Anterior cingulate cortex (tissue), 58 donors: ENCODE results near the gene EIF2B2.
A peak's percentile ranks its signal among the peaks of the same experiment; 100 is the strongest.

Experiments used
- DNase-seq, 58 donors: peaks; one replicate each; lab custom pipeline; 2025; lab: John Stamatoyannopoulos, UW

EIF2B2 gene

GRCh38 chr14:75040507-75040906 is 37.8 kb downstream of the EIF2B2 start:
- no peak for DNase-seq

- DNase-seq, result no peak
Observed at GRCh38 chr14:75040959-75041358, 38.2 kb downstream of the EIF2B2 start.

DNA sequence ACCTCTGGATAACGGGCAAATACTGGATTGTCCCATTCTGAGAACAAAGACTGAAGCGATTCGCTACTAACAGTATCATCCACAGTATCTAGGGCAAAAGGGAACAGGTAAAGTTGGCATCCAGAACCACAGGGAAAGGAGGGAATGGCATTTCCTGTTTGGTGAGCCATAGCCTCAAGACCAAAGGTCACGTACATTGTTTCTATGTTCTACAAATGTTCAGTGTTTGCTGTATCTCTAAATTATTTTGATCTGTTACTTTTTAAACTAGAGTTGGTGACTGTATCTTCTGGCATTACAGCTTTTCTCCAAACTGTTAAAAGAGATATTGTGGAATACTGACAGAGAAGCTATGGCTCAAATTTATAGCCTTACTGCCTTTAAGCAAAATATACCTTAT is 38.9 kb downstream of the EIF2B2 start:
- DNase-seq, result no peak

- no peak for DNase-seq
Observed at GRCh38 chr14:75042035-75042434, 39.3 kb downstream of the EIF2B2 start.

GRCh38 chr14:75044322-75044721 is 41.6 kb downstream of the EIF2B2 start:
- DNase-seq, result no peak

DNA sequence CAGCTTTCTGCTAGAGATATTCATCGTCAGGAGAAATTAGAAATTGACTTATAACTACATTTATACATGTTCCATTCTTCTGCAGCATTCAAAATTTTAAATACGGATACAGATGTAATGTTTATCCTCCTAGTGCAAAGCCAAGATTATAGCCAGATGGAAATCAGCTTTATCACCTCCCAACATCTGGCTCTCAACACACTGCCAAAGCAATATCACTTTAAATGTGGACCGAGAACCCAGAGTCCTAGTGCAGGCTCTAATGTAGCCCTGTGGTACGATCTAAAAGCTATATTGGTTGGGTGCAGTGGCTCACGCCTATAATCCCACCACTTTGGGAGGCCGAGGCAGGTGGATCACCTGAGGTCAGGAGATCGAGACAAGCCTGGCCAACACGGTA is 42.0 kb downstream of the EIF2B2 start:
- no peak for DNase-seq

GRCh38 chr14:75046275-75046674 is 43.6 kb downstream of the EIF2B2 start:
- no peak for DNase-seq

DNA sequence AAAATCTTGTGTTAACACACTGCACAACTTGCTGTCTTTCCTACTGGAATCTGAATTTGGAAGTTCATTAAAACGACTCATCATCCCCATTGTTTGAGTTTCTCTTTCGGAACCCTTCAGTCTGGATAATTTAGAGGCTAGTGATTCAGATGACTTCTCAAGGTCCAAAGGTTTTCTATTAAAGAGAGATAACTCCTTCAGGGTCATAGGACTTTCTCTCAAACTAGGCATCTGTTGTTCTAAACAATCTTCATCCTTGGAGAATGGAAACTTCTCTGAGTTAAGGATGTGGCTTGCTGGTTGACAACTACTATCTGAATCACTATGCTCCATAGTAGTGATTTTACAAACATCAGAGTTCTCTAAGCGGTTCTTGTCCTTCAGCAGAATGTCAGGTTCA is 44.2 kb downstream of the EIF2B2 start:
- DNase-seq, result no peak

- DNase-seq, result no peak
Observed at GRCh38 chr14:75047506-75047905, 44.8 kb downstream of the EIF2B2 start.

DNA sequence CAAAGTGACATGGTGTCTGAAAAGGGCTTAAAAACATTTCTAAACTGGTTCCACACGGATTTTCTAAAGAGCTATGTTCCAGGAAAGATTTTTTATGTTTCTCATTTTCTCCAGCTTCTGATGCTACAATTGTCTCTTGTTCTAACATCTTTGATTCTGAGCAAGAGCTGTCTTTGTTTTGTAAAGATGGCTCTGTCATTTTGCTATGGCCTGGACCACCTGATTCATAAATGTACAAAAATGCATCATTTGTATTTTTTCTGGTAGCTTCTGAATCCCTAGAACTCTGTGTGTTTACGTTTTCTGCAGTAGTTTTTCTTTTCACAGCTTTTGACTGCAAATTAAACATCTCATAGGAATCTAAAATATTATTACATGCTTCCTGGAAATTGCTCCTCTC is 45.4 kb downstream of the EIF2B2 start:
- no peak for DNase-seq

DNA sequence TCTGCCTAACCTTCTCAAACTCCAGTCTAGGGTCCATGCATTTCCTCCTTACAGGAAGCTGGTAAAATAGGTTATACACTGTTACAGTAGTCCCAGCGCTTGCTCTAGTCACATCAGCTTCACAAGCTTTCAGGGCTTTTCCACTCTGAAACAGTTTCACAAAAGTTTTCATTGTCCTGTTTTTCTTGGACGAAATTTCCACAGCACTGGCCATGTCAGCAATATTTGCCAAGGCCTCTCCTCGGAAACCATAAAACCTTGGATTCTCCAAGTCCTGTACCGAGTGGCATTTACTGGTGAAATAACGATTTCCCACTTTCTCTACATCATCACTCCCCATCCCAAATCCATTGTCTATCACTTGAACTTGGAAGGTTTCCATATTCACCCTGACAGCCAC is 46.4 kb downstream of the EIF2B2 start:
- DNase-seq, result peak in 13 of 58 donors; percentile 1 to 51 (median 14)

DNA sequence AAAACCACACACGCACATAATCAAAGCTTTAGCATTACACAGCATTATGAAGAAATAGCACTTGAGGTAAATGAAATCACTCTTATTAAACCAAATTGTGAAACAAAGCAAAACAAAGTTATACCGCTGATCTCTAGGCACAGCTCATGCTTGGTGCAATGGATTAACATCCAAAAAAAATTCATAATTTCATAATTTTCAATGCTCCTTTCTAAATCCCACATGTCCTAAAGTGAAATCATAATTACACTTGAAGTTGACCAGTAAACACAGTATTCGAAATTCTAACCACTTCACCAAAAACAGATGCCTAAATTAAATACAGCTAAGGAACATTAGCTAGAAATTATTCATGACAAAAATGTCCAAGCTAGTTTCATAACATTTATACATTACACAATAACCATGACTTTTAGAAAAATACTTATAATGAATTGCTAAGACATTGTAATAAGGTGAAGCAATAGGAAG is 47.0 kb downstream of the EIF2B2 start:
- no peak for DNase-seq

DNA sequence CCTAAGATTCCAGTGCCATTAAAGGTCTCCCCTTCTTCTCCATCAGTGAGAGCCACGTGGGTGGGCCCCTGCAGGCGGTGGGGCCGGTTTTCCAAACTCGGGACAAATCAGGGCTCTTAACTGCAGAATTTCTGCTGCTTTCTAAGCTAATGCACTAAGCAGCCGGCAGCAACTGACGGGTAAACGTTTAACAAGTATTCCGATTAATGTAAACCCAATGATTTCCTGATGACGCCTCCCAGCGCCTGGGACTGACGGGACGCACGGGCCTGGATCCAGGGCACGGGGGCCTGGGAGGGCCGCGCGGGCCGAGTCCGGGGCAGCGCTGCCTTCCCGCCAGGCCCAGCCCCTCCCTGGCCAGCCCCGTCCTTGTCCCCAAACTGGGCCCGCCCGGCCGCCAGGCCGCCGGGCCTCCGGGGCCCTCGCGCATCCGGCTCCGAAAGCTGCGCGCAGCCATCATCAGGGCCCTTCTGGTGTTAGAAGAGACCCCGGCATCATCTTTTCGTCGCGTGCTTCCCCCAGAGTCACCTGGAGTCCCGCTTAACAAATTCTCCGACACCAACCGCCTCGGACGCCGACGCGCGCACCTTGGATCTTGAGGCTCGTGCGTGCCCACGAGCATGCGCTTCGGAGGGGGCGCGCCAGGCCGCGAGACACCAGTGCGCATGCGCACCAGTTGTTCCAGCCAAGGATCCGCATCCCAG is 48.3 kb downstream of the EIF2B2 start, which contains the start of gene MLH3:
Gene MLH3 (minus strand): TSS at position 616 of the 704 bp plus-strand sequence. CDS start 1,812 bp downstream, outside the sequence.
- peak in 57 of 58 donors; percentile 9 to 85 (median 70) for DNase-seq

- no peak for DNase-seq
Observed at GRCh38 chr14:75051556-75051899, 48.8 kb downstream of the EIF2B2 start.

- DNase-seq, result no peak
Observed at GRCh38 chr14:75053396-75054291, 50.9 kb downstream of the EIF2B2 start.

GRCh38 chr14:75054421-75054820 is 51.7 kb downstream of the EIF2B2 start:
- DNase-seq, result no peak

- DNase-seq, result no peak
Observed at GRCh38 chr14:75059642-75060041, 56.9 kb downstream of the EIF2B2 start.

DNA sequence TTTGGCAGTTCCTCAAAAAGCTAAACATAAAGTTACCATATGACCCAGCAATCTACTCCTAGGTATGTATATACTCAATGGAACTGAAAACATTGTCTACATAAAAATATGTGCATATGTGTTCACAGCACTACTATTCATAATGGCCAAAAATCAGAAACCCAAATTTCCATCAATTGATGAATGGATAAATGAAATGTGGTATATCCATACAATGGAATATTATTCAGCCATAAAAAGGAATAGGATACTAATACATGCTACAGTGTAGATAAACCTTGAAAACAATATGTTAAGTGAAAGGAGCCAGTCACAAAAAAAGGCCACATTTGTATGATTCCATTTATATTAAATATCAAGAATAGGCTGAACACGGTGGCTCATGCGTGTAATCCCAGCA is 57.7 kb downstream of the EIF2B2 start:
- DNase-seq, result no peak
